Measurements from ENCODE around the gene FIZ1.

Gene FIZ1

GRCh38 chr19:55640043-55640576 is 40.8 kb upstream of the FIZ1 start:
- Histone ChIP-seq H3F3A (ENCODE audit: insufficient read depth, low read length) (peaks cover 25% of the 10 kb centered on the region), H3K27ac (ENCODE audit: low read length) (no peak overlapping the region), H3K9me2 (replicated peaks; ENCODE audit: insufficient read depth, low read length) (no peaks in the 10 kb centered on the region), H4K20me1 (ENCODE audit: insufficient read depth, low read length) (no peaks in the 10 kb centered on the region), H3K27me3 (replicated peaks; ENCODE audit: insufficient read depth, low read length) (no peaks in the 10 kb centered on the region), H3K4me1 (ENCODE audit: low read length) (peaks cover 42% of the 10 kb centered on the region), H3K4me2 (ENCODE audit: low read depth, low read length) (peak overlapping the region; percentile 97), H3K4me3 (ENCODE audit: low read length) (peak overlapping the region; percentile 90), H3K9me3 (replicated peaks; ENCODE audit: insufficient read depth, low read length) (no peaks in the 10 kb centered on the region), H3K9ac (ENCODE audit: low read length) (peak overlapping the region; percentile 78; the same call in 1 of the 2 replicates), H2AFZ (ENCODE audit: low read length) (peak overlapping the region; percentile 37), H3K36me3 (replicated peaks; ENCODE audit: insufficient read depth, low read length) (no peaks in the 10 kb centered on the region), H3K79me2 (ENCODE audit: low read length) (peaks cover 50% of the 10 kb centered on the region)
- no peak for TF ChIP-seq EZH2phosphoT487 (IDR thresholded peaks at IDR 0.05; ENCODE audit: low read length)
- TF ChIP-seq EZH2 (optimal IDR thresholded peaks at IDR 0.05; ENCODE audit: low read depth, low read length), result no peak
- TF ChIP-seq CTCF (IDR thresholded peaks at IDR 0.05; ENCODE audit: low read length), result no peak
- no peak for DNase-seq

GRCh38 chr19:55638864-55639359 is 39.6 kb upstream of the FIZ1 start:
- TF ChIP-seq EZH2phosphoT487 (IDR thresholded peaks at IDR 0.05; ENCODE audit: low read length), result no peak
- TF ChIP-seq CTCF (IDR thresholded peaks at IDR 0.05; ENCODE audit: low read length), result peak; percentile 65
- no peak for TF ChIP-seq EZH2 (optimal IDR thresholded peaks at IDR 0.05; ENCODE audit: low read depth, low read length)
- H3K9me3 ChIP-seq (replicated peaks; ENCODE audit: insufficient read depth, low read length), result no peaks in the 10 kb centered on the region
- DNase-seq, result peak; percentile 75
- no peak overlapping the region for H3K27ac ChIP-seq (ENCODE audit: low read length)
- H3K9ac ChIP-seq (ENCODE audit: low read length), result no peak overlapping the region
- H3F3A ChIP-seq (ENCODE audit: insufficient read depth, low read length), result peaks cover 25% of the 10 kb centered on the region
- H3K4me1 ChIP-seq (ENCODE audit: low read length), result peaks cover 32% of the 10 kb centered on the region
- no peak overlapping the region for H3K4me2 ChIP-seq (ENCODE audit: low read depth, low read length)
- H3K79me2 ChIP-seq (ENCODE audit: low read length), result peaks cover 41% of the 10 kb centered on the region
- no peak overlapping the region for H2AFZ ChIP-seq (ENCODE audit: low read length)
- H3K9me2 ChIP-seq (replicated peaks; ENCODE audit: insufficient read depth, low read length), result no peaks in the 10 kb centered on the region
- no peak overlapping the region for H3K4me3 ChIP-seq (ENCODE audit: low read length)
- H4K20me1 ChIP-seq (ENCODE audit: insufficient read depth, low read length), result no peaks in the 10 kb centered on the region
- H3K36me3 ChIP-seq (replicated peaks; ENCODE audit: insufficient read depth, low read length), result no peaks in the 10 kb centered on the region
- no peaks in the 10 kb centered on the region for H3K27me3 ChIP-seq (replicated peaks; ENCODE audit: insufficient read depth, low read length)

- Histone ChIP-seq H3K9me3 (replicated peaks; ENCODE audit: insufficient read depth, low read length) (no peaks in the 10 kb centered on the region), H3F3A (ENCODE audit: insufficient read depth, low read length) (peaks cover 30% of the 10 kb centered on the region), H2AFZ (ENCODE audit: low read length) (no peak overlapping the region), H3K36me3 (replicated peaks; ENCODE audit: insufficient read depth, low read length) (no peaks in the 10 kb centered on the region), H3K27me3 (replicated peaks; ENCODE audit: insufficient read depth, low read length) (no peaks in the 10 kb centered on the region), H3K4me1 (ENCODE audit: low read length) (peaks cover 24% of the 10 kb centered on the region), H3K4me3 (ENCODE audit: low read length) (no peak overlapping the region), H3K79me2 (ENCODE audit: low read length) (peaks cover 39% of the 10 kb centered on the region), H3K27ac (ENCODE audit: low read length) (no peak overlapping the region), H3K9ac (ENCODE audit: low read length) (no peak overlapping the region), H4K20me1 (ENCODE audit: insufficient read depth, low read length) (no peaks in the 10 kb centered on the region), H3K4me2 (ENCODE audit: low read depth, low read length) (no peak overlapping the region), H3K9me2 (replicated peaks; ENCODE audit: insufficient read depth, low read length) (no peaks in the 10 kb centered on the region)
- DNase-seq, result no peak
- TF ChIP-seq EZH2phosphoT487 (IDR thresholded peaks at IDR 0.05; ENCODE audit: low read length), result no peak
- TF ChIP-seq CTCF (IDR thresholded peaks at IDR 0.05; ENCODE audit: low read length), result no peak
- TF ChIP-seq EZH2 (optimal IDR thresholded peaks at IDR 0.05; ENCODE audit: low read depth, low read length), result no peak
Measured at GRCh38 chr19:55637534-55637933, 38.2 kb upstream of the FIZ1 start.
